ENCODE results near the gene PKP3.

DNA sequence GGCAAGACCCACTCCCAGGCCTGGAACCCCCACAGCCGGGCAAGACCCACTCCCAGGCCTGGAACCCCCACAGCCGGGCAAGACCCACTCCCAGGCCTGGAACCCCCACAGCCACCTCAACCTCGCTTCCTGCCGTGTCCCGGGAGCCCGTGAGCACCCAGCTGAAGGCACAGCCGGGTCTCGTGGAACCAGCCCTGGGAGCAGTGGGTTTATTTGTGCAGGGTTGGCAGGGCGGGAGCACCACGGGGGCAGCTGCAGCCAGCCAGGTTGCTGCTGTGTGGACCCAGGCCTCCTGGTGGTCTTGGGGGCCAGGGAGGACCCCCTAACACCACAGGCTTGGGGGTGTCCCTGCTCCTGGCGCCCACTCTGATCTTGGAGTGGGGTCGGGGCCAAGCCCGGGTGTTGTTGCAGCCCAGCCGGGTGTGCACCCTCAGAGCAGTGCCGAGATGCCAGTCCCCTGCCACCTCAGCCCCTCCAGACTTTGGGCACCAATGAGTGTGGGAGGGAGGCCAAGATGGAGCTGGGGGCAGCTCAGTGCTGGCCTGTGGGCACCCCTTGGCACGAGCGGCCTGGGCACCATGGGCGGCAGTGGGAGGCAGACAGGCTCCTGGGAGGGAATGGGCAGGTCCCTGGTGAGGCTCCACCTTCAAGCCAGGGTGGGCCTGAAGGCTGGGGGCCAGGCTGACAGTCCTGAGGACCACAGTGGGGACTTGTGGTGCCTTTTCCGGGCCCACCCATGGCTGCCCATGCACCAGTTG lies 8.2 kb upstream of the PKP3 start:
- TF ChIP-seq, protein P1, sequence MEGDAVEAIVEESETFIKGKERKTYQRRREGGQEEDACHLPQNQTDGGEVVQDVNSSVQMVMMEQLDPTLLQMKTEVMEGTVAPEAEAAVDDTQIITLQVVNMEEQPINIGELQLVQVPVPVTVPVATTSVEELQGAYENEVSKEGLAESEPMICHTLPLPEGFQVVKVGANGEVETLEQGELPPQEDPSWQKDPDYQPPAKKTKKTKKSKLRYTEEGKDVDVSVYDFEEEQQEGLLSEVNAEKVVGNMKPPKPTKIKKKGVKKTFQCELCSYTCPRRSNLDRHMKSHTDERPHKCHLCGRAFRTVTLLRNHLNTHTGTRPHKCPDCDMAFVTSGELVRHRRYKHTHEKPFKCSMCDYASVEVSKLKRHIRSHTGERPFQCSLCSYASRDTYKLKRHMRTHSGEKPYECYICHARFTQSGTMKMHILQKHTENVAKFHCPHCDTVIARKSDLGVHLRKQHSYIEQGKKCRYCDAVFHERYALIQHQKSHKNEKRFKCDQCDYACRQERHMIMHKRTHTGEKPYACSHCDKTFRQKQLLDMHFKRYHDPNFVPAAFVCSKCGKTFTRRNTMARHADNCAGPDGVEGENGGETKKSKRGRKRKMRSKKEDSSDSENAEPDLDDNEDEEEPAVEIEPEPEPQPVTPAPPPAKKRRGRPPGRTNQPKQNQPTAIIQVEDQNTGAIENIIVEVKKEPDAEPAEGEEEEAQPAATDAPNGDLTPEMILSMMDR (IDR thresholded peaks at IDR 0.05; ENCODE audit: low read depth, low read length): no peak
- TF ChIP-seq POLR2A (IDR thresholded peaks at IDR 0.05; ENCODE audit: extremely low read depth, insufficient read length): no peak

All from NB4 (cell line).